HG02798 (cell line): ENCODE measurements around the gene SCUBE2.

ENCODE experiments used
- ATAC-seq: cut with Tn5 transposase; IDR thresholded peaks from one replicate; pipeline ENCODE4 v1.9.1; 2021; ENCODE audit warnings: mild to moderate bottlenecking; ENCODE audit not compliant: unreplicated experiment, poor library complexity

Gene SCUBE2

DNA sequence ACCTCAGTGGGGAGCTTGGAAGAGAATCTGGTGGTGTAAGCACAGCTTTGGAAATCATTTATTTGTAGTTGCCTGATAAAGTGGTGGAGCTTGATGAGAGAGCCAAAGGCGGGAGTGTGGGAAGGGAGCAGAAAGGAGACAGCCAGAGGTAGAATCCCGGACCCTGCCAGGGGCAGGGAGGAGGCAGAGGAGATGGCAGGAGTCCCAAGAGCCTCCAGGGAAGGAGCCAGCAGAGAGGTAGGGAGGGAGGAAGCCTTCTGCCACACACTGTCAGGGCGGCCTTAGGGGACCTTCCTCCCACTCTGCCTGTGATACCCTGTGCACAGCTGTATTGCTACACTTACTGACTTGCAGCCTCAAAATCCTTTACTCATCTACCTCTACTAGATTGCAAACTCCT, 15.4 kb downstream of the SCUBE2 start:
- no peak for ATAC-seq

DNA sequence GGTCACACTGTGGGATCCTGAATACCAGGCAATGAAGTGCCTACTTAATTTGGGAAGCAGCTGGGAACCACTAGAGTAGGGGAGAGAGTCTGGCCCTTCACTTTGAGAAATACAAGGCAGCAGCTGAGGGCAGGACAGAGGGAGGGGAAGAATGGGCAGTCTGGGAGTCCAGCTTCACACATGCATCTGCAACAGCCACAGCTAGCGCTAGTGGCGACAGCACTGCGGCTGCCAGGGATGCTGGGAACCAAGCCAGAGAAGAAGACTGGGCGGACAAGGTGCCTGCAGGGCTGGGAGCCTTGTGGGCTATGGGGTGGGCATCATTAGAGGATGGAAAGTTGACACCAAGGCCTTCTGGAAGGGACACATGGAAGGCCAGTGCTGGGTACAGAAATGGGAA, 15.8 kb downstream of the SCUBE2 start:
- no peak for ATAC-seq

DNA sequence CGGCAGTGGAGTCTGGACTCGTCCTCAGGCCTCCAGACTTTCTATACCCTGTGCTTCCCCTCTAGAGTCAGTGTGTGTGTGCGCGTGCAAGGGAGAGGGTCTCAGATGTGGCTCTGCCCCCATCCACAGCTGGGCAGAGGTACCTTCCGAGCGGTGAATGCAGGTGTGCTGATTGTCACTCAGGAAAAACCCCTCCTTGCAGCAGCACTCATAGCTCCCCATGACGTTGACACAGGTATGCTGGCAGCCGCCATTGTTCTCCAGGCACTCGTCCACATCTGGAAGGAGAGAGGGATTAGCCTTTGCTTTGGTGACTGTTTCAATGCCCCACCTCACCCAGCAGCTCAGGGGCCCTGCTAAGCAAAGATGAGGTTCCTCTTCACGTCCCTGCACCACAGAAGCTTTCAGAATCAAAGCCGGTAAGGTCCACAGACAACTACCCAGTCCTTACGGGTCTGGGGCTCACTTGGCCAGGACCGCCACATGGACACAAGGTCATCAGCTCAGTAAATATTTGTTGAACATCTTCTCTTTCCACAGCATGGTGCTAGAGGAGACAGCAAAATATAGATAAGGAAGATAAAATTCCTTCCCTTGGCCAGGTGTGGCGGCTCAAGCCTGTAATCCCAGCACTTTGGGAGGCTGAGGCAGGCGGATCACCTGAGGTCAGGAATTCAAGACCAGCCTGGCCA, 16.9 kb downstream of the SCUBE2 start:
- no peak for ATAC-seq

DNA sequence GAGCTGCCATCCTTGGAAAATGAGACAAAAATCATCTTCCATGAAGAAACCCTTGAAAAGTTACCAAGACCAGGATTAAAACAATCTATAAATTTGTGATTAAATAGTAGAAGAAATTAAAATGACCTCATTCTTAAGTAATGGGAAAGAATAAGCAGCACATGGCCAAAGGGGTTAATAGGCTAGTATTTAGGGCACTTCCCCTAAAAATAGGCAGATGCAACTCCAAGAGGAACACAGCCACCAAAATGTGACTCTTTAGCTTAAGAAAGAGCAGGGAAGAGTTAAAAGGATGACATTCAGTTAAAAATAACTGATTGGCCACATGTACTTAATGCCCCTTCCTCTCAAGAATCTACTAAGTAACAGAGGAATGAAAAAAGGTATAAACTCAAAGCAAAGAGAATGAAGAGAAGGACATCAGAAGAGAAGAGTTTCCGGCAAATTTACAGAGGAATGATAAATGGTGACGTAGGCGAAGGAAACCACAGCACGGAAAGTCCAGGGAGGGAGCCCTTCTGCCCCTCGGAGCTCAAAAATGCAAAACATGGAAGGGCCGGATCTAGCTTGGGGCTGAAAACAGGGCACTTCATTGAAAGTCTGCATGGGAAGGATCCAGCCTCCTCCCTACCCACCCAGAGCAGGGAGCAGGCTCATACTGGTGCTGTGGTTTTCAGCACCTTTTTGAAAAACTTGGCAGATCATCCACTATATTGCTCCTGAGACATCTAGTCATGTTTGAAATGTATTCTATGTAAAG, 17.8 kb downstream of the SCUBE2 start:
- ATAC-seq: no peak

DNA sequence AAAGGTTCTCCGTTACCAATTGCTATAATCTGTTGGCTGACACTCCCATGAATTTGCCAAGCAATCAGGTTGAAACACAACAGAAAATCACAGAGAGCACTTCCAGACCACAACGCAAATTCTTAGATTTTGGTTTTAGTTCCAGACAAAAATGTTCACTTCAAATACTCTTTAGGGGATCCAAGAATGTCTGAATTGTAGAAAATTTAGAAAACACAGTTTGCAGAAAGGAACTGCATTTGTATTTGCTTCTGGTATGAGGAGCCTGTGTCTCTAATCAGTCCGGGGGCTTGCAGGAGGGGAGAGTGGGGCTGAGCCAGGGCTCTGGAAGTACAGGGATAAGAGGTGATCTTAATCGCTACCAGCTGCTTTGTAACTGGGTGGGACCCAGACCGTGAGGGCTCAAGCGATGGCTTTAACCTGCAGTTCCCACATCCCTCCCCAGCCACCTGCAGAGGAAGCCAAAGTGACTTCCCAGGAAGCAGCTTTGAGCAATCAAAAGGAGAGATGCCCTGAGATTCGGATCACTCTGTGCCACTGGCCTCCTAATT, 18.7 kb downstream of the SCUBE2 start:
- ATAC-seq: no peak

DNA sequence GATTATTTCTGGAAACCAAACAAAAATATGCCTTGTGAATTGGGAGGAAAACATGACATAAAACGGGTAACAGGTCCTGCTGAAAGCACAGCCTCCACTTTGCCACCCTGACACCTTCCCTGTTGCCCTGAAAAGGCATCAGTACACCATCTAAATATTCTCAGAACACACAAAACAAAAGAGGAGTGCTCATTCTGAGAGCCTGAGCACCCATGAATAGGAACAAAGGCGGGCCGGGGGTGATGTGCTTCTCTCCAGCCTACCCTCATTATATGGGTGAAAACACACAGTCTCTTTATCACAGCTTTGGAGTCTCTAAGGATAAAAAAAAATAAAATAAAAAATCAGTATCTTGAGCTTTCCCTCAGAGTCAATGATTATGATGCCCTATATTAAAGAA, 19.7 kb downstream of the SCUBE2 start:
- no peak for ATAC-seq

DNA sequence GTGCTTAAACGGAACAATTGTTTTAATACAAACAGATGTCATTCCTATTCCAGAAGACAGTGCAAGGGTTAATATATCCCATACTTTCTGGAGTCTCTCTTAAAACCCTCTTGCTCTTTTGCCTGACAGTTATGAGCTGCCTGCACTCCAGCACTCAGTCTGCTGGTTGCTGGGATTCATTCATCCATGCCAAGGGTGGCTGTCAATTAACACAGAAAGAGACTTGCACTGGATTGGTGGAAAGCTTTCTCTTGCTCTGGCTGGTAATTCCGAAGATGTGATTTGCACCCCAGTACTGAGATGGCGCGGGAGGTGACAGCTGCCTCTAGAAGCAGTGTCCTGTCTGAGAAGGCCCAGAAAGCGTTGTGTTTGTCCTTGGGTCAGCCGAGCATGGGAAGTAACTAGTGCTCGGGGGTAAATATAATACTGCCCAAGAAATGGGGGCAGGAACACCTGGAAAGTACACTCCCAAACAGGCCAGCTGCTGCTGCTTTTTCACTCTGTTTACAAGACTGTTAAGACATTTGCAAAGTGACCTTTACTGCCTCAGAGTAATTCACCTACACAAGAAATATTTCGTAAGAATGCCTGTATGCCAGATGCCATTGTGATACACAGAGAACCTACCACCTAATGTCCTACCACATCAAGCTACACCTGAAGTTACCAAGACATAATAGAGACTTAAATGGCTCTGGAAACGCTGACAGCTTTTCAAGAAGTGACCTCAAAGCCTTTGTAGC, 20.5 kb downstream of the SCUBE2 start:
- no peak for ATAC-seq

DNA sequence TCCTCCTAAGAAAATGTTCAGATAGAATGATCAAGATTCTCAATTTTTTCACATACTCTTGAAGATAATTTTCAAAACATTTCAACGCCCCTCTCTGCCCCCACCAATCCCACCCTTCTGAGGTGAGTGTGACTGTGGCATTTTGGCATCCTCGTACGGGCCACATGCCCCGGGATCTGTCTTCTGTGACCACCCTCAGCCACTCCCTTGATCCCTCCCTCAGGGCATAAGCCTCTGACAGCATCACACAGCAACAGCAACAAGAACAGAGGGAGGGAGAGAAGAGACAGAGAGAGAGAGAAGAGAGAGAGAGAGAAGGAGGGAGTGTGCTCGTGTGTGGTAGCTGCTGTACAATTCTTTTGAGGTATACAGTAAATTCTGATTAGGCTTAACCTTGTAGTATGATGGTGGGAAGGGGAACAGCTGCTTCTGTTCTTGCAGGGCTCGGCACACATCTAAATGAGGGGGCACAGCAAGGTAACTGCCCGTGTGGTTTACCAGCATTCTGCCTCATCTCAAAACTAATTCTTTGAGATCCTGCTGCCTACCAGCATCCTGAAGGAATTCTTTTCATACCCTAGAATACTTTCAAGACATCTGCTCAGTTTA, 21.4 kb downstream of the SCUBE2 start:
- ATAC-seq: no peak

DNA sequence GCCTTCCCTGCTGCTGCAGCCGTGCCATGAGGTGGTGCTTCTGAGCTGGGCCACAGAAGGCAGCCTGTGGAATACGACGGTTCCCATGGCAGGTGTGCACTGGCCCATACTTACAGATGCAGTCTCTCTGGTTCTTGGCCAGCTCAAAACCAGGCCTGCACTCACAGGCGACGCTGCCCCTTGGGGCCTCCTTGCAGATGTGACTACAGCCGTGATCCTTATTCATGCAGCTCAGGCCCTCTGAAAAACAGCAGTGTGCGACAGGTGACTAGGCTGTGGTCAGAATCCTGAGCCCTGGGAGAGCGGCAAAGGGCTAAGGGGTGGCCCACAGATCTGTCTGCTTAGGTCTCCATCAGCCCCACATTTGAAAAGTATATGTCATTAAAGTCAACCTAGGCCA, 22.1 kb downstream of the SCUBE2 start:
- ATAC-seq: no peak

DNA sequence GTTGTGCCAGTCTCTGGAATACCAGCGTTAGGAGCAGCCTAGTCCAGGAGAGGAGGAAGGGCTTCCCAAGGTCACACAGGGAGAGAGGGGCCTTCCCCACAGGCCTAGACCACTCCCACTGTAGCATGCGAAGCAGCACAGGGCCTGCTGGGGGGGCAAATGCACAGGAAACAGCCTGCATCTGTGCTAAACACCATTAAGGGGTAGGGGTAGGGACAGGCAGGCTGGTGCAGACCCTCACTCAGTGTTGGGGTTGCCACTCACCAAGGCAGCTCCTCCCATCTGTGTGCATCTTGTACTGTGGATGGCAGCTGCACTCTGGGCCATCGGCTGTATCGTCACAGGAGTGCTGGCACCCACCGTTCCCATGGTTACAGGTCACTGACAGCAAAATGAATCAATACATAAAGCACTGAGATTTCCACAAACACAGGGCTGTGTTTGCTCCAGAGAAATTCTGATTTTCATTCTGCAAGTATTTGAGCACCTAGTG, 24.9 kb downstream of the SCUBE2 start:
- ATAC-seq: no peak

DNA sequence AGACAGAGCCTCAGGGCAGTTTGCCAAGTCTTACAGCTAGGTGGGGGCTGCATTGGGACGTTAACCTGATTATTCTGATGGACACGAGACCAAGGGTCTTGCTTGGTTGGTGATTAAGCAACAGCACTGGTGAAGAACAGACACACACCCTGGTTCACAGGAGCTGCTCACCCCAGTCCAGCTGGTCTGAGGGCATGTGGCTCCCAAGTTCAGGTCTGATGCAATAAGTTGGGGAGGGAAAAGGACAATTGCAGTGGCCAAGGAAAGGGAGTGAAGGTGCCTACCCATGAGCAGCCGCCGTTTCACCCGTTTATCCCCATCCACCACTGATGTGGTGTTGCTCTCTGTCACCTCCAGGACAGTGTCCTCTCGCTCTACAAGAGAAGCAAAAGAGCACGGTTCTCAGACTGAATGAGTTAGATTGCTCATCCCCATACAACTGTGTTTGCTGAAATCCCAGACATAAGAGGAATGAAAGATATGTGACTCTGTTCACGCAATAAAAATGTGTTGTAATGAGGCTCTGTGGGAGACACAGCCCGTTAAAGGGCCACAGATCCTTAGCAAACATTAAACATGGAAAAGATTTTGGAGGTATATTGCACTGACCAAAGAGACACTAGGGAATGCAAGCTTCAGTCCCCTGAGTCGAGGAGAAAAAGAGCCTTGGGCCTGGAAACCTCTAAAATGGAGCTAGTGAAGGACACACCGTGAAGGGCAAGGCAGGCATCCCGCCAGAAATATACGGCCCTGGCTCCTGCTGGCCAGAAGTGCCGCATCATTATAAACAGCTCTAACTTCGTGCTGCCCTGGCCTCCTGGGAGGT, 25.6 kb downstream of the SCUBE2 start:
- no peak for ATAC-seq

DNA sequence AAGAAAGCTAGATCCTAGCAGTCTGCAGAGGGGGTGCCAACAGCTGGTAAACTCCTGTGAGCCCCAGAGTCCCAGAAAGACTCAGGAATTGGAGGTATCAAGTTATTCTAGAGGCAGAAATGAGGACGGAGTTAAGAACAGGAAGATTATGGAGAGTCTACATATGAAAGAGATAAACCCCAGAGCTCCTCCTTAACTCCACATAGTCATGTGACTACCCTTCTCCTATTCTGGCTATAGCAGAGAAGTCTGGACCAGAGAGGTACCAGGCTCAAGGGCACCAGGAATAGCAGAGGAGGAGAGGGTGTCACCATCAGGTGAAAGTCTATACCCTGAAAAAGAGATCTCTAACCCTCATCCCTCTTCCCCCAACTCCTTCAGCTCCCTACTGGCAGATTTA, 29.6 kb downstream of the SCUBE2 start:
- no peak for ATAC-seq

DNA sequence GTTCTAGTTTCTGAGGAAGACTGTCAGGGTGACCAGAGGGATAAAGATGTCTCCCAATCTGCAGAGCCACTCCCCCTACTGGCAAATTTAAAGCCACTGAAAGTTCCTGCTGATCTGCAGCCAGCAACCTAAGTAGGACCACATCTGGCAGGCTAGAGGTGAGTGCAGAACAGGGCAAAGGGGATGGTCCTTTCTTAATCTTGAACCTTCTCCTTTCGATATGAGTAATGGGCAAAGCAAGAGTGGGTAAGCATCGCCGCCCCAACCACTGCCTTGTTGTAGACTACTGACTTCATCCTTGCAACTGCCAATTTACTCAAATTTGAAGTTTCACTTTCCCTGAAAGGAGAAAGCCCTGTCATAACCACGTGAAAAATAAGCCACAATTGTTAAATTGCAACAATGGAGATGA, 30.7 kb downstream of the SCUBE2 start:
- peak; percentile 96 for ATAC-seq

DNA sequence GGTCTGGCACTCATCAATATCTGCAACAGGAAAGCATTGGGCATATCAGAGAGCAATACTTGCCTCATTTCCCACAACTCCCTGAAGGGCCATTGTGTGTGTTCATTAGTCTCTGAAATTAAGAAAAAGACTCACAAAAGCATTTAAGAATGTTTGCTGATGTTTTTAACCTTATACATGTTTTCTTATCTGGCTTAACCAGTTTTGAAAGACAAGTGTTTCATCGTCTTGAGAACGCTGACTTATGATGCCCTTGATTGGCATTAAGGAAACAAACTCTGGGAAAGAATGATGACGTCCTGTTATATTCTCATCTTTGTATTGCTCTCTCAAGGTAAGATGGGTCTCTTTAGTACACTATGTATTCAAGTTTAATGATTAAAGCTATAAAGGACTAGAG, 32.0 kb downstream of the SCUBE2 start:
- ATAC-seq: no peak

DNA sequence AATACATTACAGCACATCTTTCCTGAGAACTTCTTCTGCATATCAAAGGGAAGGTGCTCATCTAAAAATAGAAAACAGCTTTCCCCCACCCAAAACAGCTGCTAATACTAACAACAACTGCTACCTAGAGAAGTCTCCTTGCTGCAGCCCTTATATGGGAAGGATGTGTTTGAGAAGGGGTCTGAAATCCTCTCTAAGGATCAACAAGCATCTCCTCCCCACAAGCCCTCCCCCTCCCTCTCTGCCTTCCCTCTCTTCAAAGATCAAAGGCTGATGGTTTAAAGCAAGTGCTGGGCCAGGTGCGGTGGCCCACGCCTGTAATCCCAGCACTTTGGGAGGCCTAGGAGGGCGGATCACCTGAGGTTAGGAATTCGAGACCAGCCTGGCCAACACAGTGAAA, 33.5 kb downstream of the SCUBE2 start:
- no peak for ATAC-seq

DNA sequence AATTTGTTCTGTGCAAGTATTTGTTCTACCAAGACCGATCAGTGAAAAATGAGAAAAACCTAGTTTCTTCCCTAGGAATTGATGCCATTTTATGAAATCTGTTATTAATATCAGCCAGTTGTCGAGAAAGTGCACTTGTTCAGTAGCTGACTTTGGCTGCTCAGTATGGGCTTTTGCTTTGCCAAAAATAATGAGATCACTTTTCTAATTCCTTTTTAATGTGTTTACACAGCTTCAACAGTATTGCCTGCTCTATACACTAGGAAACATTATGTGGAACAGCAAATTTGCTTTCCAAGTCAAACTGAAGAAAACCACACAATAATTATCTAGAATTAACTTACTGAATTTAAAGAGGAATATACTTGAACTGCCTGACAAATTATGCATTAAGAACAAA, 34.4 kb downstream of the SCUBE2 start:
- ATAC-seq: no peak

DNA sequence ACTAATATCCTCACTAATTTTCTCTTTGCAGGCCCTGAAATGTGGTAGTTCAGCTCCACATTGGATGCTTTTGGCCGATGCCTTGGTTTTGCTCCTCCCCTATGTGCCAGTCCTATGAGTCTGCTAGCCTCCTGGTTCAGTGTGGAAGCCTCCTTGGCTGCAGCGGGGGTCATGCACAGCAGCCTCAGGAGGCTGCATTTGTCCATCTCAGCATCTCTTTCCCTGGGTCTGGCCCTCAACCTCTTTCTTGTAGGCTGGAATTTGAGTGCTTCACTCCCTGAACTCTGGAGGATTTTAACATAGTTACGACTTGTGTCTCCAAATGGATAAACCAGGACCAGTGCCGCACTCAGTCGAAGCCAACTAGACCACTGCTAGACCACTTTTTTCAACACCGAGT, 34.9 kb downstream of the SCUBE2 start:
- no peak for ATAC-seq

DNA sequence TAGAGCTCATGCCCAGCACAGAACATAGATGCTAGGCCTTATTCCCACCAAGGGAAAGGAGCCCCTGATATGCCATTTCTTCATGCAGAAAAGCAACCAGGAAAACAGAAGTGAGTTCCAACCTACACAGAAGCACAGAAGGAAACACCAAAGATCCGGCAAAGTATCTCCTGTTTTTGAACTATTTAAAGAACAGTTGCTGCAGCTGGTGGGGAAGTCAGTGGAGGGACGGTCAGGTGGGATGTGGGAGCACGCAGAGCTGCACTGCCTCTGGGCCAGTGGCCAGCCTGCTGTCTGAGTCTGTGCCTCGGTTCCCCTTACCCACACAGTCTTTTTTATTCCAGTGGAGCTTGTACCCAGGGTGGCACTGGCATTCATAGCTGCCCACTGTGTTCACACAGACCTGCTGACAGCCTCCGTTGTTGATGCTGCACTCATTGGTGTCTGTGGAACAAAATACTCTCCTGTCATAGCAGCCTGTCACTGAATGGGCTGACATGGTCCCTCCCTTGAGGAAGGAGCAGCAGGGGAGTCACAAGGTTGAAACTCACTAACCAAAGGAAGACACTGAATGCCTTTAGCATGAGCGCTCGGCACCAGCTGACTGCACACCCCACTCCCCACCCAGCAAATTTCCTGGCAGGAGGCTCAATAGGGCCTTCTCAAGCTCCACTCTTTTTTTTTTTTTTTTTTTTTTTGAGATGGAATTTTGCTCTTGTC, 37.9 kb downstream of the SCUBE2 start:
- ATAC-seq: no peak

DNA sequence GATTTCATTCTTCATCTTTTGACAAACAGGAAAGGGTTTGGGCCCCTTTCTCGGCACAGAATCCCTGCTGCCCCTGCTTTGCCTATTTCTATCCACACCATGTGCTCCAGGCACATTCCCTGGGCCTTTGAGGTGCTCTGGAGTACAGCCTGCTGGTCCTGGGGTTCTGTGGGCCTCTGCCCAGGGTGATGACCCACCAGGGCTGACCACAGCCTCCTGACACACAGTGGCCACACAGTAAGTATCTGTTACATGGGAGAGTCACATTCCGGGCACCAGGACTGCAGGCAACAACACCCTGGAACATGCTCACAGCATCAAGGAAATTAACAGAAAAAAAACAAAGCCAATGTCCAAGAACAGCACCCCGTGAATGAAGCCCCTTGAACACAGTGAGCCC, 39.1 kb downstream of the SCUBE2 start:
- ATAC-seq: no peak
